LNCAP (cell line): ENCODE results near the gene HS6ST2.

Experiments
- TF ChIP-seq, protein P1 (sequence below): fragments of 450-650 bp; IDR thresholded peaks from 2 replicates; pipeline ENCODE4 v1.5.1; 2017; ENCODE audit warnings: mild to moderate bottlenecking

The HS6ST2 gene

GRCh38 chrX:132704769-132705168 lies 253.7 kb downstream of the HS6ST2 start:
- TF ChIP-seq, protein P1, sequence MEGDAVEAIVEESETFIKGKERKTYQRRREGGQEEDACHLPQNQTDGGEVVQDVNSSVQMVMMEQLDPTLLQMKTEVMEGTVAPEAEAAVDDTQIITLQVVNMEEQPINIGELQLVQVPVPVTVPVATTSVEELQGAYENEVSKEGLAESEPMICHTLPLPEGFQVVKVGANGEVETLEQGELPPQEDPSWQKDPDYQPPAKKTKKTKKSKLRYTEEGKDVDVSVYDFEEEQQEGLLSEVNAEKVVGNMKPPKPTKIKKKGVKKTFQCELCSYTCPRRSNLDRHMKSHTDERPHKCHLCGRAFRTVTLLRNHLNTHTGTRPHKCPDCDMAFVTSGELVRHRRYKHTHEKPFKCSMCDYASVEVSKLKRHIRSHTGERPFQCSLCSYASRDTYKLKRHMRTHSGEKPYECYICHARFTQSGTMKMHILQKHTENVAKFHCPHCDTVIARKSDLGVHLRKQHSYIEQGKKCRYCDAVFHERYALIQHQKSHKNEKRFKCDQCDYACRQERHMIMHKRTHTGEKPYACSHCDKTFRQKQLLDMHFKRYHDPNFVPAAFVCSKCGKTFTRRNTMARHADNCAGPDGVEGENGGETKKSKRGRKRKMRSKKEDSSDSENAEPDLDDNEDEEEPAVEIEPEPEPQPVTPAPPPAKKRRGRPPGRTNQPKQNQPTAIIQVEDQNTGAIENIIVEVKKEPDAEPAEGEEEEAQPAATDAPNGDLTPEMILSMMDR: no peak

- TF ChIP-seq, protein P1: no peak
Measured at GRCh38 chrX:132694382-132694781, 264.0 kb downstream of the HS6ST2 start.

DNA sequence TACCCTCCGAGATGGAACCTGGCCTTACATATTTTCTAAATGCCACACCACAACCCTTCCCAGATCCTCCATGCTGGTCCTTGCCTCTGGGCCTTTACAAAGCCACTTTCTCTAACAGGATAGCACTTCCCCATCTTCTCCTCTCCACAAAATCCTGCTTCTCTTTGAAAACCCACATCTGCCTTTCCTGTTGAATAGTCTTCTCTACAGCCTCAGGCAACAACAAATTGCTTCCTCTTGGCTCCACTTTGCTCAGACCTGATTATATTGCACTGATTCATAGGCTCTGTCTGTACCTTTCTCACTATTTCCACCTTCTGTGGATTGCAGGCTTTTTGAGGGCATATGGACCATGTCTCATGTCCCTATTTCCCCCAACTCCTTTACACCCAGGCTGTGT lies 265.9 kb downstream of the HS6ST2 start:
- TF ChIP-seq, protein P1: no peak

DNA sequence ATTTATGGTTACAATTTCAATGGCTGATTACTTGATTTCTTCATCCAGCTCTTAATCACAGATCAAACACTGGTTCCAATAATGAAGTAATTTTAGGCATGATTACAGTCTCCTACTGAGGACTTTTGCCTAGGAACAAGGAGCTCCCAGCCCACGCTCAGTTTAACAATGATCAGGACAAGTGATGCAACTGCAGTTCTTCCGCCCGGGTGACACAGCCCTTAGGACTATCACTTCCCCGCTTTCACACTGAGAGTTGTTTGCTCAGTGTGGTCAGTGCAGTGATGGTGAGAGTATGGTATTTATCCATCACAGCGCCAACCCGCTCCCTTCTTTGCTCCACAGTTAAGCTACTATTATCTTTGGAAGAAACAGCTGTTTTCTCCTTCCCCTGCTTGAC lies 266.4 kb downstream of the HS6ST2 start:
- TF ChIP-seq, protein P1: no peak

DNA sequence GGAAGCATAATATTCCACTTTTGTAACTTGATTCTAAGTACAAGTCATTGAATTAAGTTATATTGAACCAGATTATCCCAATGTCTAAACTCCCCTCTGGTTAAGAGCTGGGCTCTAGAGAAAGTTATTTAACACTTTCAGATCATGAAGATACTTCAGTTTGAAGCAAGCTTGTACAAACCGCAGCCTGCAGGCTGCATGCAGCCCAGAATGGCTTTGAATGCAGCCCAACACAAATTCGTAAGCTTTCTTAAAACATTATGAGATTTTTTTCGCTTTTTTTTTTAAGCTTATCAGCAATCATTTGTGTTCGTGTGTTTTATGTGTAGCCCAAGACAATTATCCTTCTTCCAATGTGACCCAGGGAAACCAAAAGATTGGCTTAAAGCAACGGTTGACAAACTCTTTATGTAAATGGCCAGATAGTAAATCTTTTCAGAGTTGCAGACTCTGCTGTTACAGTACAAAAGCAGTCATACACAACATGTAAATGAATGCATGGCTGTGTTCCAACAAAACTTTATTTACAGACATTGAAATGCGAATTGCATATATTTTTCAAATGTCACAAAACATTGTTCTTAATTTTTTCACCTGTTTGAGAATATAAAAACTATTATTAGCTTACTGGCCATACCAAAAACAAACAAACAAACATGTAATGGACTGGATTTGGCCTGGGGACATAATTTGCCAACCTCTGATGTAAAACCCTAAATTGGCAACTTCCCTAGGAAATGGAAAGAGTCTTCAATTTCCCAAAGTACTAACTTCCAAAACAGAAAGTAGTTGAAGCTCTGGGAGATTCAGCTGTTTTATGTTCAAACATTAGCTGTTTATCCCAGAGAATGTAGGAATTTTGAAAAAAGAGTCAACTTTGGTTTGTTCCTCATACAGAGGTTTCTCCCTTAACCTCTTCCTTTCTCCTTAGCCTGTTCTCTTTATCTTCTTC lies 268.5 kb downstream of the HS6ST2 start:
- TF ChIP-seq, protein P1: no peak

DNA sequence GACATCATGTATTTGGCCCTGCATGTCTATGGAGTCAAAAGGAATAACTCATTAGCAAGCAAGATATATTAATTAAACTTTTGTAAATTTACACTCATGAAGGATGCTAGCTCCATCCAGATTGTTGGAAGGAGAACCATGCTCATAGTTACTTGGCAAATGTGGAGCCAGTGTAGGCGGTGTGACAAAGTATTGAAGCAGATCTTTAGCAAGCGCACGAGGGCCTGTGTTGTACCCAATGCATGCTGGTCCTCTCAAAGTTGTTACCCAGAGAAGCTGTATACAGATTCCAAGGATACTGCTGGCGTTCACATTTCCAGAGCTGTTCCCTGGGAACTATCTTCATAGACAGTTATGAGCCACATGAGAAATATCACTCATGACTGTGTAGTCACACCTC lies 273.2 kb downstream of the HS6ST2 start:
- TF ChIP-seq, protein P1: no peak

DNA sequence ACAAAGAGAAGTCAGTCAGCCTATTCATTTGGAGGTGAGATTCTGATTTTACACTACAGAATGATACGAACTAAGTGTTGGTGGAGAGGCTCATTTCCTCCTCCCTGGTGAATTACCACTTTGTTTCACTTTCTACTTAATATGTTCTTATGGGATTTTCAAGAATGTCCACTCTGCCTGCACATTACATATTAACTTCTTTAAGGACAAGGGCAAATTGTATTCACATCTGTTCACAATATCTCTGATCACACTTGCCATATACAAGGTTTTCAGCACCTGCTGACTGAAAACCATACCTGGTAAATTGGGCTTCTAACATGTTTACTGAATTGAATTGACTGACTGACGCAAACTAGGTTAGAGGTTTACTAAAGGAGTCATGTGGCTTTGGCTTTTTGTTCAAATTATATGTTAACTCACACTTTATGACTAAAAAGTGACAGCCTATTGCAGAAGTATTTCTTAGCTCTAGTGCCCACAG lies 281.2 kb downstream of the HS6ST2 start:
- TF ChIP-seq, protein P1: no peak
